Epithelial cell of proximal tubule (primary cell): ENCODE results near the gene VSIG4. TPM values are rescaled to one million over a fixed set of nuclear protein-coding genes. Genes with fewer than 3 reads are reported as not detected.

Source experiments
- DNase-seq: peaks from one replicate; pipeline ENCODE4 v3.0.0-alpha.2; 2011; ENCODE audit warnings: low read depth
- H3K4me3 ChIP-seq: 2 replicates; pipeline ENCODE4 v1.5.1; 2011; ENCODE audit warnings: low read depth, mild to moderate bottlenecking, low read length
- CTCF ChIP-seq: conservative IDR thresholded peaks from 2 replicates; pipeline ENCODE4 v1.5.1; 2012; ENCODE audit warnings: low read depth, mild to moderate bottlenecking, low read length
- total RNA-seq: library from RNA; depleted of rRNA; stranded (reverse); fragments of >200 nt; gene quantifications from 2 replicates; pipeline ENCODE4 v1.2.3, GENCODE V29; 2015

The VSIG4 gene
- total RNA-seq, 1 donor from 2014 or later: not detected

DNA sequence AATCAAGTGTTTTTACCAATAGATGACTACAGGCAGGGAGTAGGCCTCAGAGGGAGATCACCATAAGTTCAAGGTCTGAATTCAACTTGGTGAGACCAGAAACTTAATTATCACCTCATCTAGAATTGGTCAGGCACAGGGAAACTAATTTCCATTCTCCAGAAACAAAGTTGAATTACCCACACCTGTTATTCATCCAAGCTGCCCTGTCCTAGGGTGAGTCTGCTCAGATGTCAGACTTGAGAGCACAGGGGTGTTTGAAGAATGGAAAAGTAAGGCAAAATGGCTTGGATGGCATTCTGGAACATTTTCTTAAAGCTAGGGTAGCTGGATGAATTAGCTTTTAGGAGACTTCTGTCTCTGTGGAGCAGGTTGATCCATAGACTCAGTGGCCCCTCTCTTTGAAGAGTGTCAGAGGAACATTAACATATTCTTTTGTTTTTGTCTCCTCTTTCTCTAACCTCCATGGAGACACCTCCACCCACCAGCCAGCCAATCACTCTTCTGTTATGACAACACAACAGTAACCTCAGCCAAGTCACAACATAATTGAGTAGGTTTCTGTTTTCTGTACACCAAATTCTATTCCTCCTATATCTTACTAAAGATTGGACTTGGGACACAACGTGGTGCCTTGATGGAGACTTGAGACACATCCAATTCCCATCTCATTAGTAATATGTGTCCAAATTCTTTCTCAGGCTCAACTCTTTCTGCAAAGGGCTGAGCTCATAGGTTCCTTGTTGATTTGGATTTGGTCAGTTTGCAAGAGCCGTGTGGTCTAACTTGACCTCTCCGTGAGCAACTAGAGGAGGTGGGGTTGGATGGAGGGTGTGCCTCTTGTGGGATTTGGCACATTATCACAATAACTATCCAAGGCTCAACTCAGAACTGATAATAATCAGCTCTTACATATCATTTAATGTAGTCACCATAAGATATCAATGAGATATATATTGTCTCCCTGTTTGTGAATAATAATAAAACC lies 45.1 kb downstream of the VSIG4 start:
- no peak for DNase-seq
- no peak overlapping the region for H3K4me3 ChIP-seq
- TF ChIP-seq CTCF: no peak

DNA sequence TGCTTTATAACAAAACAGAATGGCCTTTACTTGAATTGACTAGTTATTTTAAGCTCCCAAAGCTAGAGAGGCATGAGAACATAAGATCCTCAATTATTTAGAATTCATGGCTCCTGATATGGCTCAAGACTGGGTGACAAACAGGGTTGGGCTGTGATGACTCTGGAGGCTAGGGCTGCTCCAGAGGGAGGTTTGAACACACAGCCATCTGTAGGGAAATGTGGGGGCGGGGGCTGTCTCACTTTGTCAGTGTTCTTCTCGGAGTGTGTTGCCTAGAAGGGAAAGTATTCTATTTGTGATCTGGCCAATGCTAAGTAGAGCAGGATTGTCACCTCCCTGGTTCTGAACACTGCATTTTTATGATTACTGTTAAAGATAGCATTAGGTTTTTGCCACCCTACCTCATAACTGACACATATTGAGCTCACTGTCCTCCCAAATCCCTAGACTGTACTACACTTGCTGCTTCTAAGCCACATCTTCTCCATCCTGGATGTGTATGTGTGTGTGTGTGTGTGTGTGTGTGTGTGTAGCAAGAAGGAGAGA lies 45.9 kb downstream of the VSIG4 start:
- no peak for DNase-seq
- TF ChIP-seq CTCF: no peak
- no peak overlapping the region for H3K4me3 ChIP-seq

DNA sequence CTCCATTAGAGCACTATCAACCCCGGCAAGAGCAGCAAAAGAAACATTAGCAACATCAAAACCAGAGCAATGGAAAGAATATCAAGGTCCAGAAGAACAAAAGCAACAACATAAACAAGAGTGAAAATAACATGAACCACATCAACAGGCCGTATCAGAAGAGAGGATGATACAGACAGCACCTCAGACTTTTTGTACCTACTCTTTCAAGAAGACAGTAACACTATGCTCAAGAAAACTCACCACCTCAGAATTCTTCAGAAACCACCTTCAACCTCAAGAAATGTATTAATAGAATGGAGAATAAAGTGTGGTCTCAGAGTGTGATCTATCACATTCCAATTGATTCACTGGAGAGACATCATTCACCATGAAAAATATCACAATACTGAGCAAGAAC lies 46.5 kb downstream of the VSIG4 start:
- no peak for TF ChIP-seq CTCF
- DNase-seq: no peak
- H3K4me3 ChIP-seq: no peak overlapping the region

GRCh38 chrX:65990702-65991101 lies 49.2 kb downstream of the VSIG4 start:
- H3K4me3 ChIP-seq: no peak overlapping the region
- TF ChIP-seq CTCF: no peak
- no peak for DNase-seq

GRCh38 chrX:65987811-65988210 lies 52.1 kb downstream of the VSIG4 start:
- DNase-seq: no peak
- no peak overlapping the region for H3K4me3 ChIP-seq
- no peak for TF ChIP-seq CTCF

DNA sequence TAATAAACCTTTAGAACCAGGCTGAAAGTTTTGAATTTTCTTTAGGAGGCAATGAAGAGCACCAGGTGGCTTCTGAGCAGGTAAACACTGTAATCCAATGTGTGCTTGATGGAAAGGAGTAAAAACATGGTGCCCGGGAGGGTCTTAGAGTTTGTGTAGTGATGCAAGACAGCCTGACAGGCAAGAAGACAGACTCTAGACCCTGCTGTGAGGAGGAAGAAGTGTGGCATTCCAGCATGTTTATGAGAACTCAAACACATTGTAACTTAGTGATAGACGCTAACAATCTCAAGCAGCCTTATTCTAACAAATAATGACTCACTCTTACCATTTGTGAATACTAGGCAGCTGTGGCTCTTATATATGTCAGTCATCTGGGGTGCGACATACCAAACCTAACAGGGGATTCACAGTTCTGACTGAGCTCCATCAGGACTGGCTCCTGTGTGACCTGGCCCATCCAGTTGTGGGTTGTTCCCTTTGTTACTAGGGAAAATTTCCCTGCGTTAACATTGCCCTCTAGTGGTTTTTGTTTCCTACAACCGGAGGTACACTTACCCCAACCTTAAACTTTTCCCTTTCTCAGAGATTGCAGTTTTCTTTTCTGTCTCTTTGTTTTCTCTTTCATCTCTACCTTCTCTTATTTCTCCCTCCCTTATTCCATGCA lies 53.8 kb downstream of the VSIG4 start:
- DNase-seq: no peak
- TF ChIP-seq CTCF: peak; percentile 59
- H3K4me3 ChIP-seq: no peak overlapping the region
